Natural killer cell treated with Interleukin-12 subunit alpha and Interleukin-12 subunit beta and Interleukin-15 and Interleukin-18, amount 100 ng/mL, for 72 hours (primary cell): ENCODE data around the gene SCN3A. TPM values are rescaled to one million over a fixed set of nuclear protein-coding genes. Genes with fewer than 3 reads are reported as not detected.

Source experiments
- ATAC-seq, 2 donors: fragments of 150-1000 bp; cut with Tn5 transposase in 1 of 2; sonication (Bioruptor Pico), chemical (Tn5 transposase) in 1 of 2; 2 replicates each; pipeline ENCODE4 v1.10.0; 2021
- DNase-seq: peaks from one replicate; pipeline ENCODE4 v3.0.0; 2022; ENCODE audit warnings: low spot score
- H3K27ac Mint-ChIP-seq, 2 donors: 1 replicate in 1 of 2; 2 replicates in 1 of 2; pipeline ENCODE4 v1.8.0; 2022; ENCODE audit warnings: mixed read lengths in 2 of 2, mild to moderate bottlenecking in 1 of 2, moderate library complexity in 1 of 2
- H3K27me3 Mint-ChIP-seq, 2 donors: 1 replicate in 1 of 2; 2 replicates in 1 of 2; pipeline ENCODE4 v1.8.0; 2022; ENCODE audit warnings: mixed read lengths in 2 of 2
- H3K36me3 Mint-ChIP-seq: one replicate; pipeline ENCODE4 v1.8.0; 2022; ENCODE audit warnings: mixed read lengths
- H3K4me1 Mint-ChIP-seq, 2 donors: 1 replicate in 1 of 2; 2 replicates in 1 of 2; pipeline ENCODE4 v1.8.0; 2022; ENCODE audit warnings: low read depth in 2 of 2, mixed read lengths in 2 of 2, mild to moderate bottlenecking in 1 of 2
- H3K4me3 Mint-ChIP-seq: one replicate; pipeline ENCODE4 v1.8.0; 2022; ENCODE audit warnings: mixed read lengths
- H3K9me3 Mint-ChIP-seq: 2 replicates; pipeline ENCODE4 v1.8.0; 2022; ENCODE audit warnings: mixed read lengths
- total RNA-seq, 2 donors: library from RNA; stranded (reverse); gene quantifications; one replicate each; pipeline ENCODE4 v1.2.3, GENCODE V29; 2022

The SCN3A gene
- total RNA-seq, 2 donors from 2014 or later: not detected

- Mint-ChIP-seq H3K36me3 (peaks cover 4% of the 10 kb centered on the region), H3K9me3 (peaks cover 4% of the 10 kb centered on the region), H3K27me3 (peaks cover 0 to 6% of the 10 kb centered on the region in 2 donors), H3K4me1 (no peaks in the 10 kb centered on the region), H3K27ac (no peak overlapping the region), H3K4me3 (no peak overlapping the region)
- DNase-seq (no peak), ATAC-seq (no peak)
Measured at GRCh38 chr2:165044505-165045303, 159.1 kb downstream of the SCN3A start.

Other genes with a start within 250 kb of the SCN3A start
- not detected for gene SLC38A11, start 248.5 kb downstream of the SCN3A start, total RNA-seq
- gene SCN2A, start 35.4 kb upstream of the SCN3A start, total RNA-seq: not detected